ENCODE results near the gene ALKBH7.

- no peak for TF ChIP-seq HDAC6 (IDR thresholded peaks at IDR 0.05; ENCODE audit: unreplicated experiment)
- TF ChIP-seq EZH2 (IDR thresholded peaks at IDR 0.05; ENCODE audit: borderline replicate concordance, control insufficient read depth, low read depth, low read length): no peak
- TF ChIP-seq, protein P1, sequence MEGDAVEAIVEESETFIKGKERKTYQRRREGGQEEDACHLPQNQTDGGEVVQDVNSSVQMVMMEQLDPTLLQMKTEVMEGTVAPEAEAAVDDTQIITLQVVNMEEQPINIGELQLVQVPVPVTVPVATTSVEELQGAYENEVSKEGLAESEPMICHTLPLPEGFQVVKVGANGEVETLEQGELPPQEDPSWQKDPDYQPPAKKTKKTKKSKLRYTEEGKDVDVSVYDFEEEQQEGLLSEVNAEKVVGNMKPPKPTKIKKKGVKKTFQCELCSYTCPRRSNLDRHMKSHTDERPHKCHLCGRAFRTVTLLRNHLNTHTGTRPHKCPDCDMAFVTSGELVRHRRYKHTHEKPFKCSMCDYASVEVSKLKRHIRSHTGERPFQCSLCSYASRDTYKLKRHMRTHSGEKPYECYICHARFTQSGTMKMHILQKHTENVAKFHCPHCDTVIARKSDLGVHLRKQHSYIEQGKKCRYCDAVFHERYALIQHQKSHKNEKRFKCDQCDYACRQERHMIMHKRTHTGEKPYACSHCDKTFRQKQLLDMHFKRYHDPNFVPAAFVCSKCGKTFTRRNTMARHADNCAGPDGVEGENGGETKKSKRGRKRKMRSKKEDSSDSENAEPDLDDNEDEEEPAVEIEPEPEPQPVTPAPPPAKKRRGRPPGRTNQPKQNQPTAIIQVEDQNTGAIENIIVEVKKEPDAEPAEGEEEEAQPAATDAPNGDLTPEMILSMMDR (IDR thresholded peaks at IDR 0.05 in 2 of 3, conservative IDR thresholded peaks at IDR 0.05 in 1 of 3; ENCODE audit: control insufficient read depth in 2 of 3, extremely low read depth in 1 of 3, insufficient read depth in 1 of 3, low read depth in 3 of 3, low read length in 3 of 3): no peak
- no peak for TF ChIP-seq SRF (IDR thresholded peaks at IDR 0.05; ENCODE audit: low read depth in 2 of 2, low read length in 2 of 2)
- TF ChIP-seq ZBTB40 (IDR thresholded peaks at IDR 0.05; ENCODE audit: borderline replicate concordance): no peak
- no peak for TF ChIP-seq NR2C2 (IDR thresholded peaks at IDR 0.05; ENCODE audit: borderline replicate concordance, control insufficient read depth, insufficient read length, low read depth)
- TF ChIP-seq NFXL1 (IDR thresholded peaks at IDR 0.05; ENCODE audit: borderline replicate concordance): no peak
- TF ChIP-seq ZBTB33 (IDR thresholded peaks at IDR 0.05): no peak
- no peak for TF ChIP-seq SUPT20H (IDR thresholded peaks at IDR 0.05; ENCODE audit: borderline replicate concordance, control insufficient read depth, low read depth, low read length)
- no peak for TF ChIP-seq KAT2A (conservative IDR thresholded peaks at IDR 0.05; ENCODE audit: control insufficient read depth, low read depth, low read length)
Observed at GRCh38 chr19:6424195-6424938, 51.8 kb downstream of the ALKBH7 start, which contains the start of gene KHSRP.

All from GM12878 (cell line).